Neural cell (in vitro differentiated cells): ENCODE data around the gene PRDM15.

Experiments
- EP300 ChIP-seq: fragments of 450-650 bp; conservative IDR thresholded peaks from 2 replicates; pipeline ENCODE4 v1.6.1; 2014; ENCODE audit warnings: antibody characterized with exemption, mild to moderate bottlenecking, moderate library complexity; ENCODE audit not compliant: poor library complexity, severe bottlenecking
- EZH2 ChIP-seq: fragments of 200-600, 300-800 bp; shearing (Covaris generic), sonication (generic); IDR thresholded peaks from 2 replicates; pipeline ENCODE4 v1.6.1; 2014; ENCODE audit warnings: antibody characterized with exemption, low read length, borderline replicate concordance, mild to moderate bottlenecking; ENCODE audit not compliant: insufficient read depth, poor library complexity, severe bottlenecking
- MXI1 ChIP-seq: fragments of 450-650 bp; conservative IDR thresholded peaks from 2 replicates; pipeline ENCODE4 v1.6.1; 2014; ENCODE audit warnings: antibody characterized with exemption, mild to moderate bottlenecking; ENCODE audit not compliant: poor library complexity, severe bottlenecking
- POLR2AphosphoS5 ChIP-seq: IDR thresholded peaks from 2 replicates; pipeline ENCODE4 v1.6.1; 2012
- RAD21 ChIP-seq: fragments of 450-650 bp; conservative IDR thresholded peaks from 2 replicates; pipeline ENCODE4 v1.6.1; 2014; ENCODE audit warnings: antibody characterized with exemption, mild to moderate bottlenecking, moderate library complexity
- SMC3 ChIP-seq: fragments of 450-650 bp; conservative IDR thresholded peaks from 2 replicates; pipeline ENCODE4 v1.6.1; 2014; ENCODE audit warnings: antibody characterized with exemption, mild to moderate bottlenecking, moderate library complexity; ENCODE audit not compliant: poor library complexity
- TAF1 ChIP-seq: IDR thresholded peaks from 2 replicates; pipeline ENCODE4 v1.6.1; 2012; ENCODE audit warnings: low read depth
- TF ChIP-seq, protein P1 (sequence below): fragments of 450-650 bp; IDR thresholded peaks from 2 replicates; pipeline ENCODE4 v1.5.1; 2014; ENCODE audit warnings: antibody characterized with exemption, mild to moderate bottlenecking, moderate library complexity; ENCODE audit not compliant: poor library complexity, severe bottlenecking
- TF ChIP-seq, protein P2 (sequence below): IDR thresholded peaks from 2 replicates; pipeline ENCODE4 v1.6.1; 2012; ENCODE audit warnings: borderline replicate concordance

DNA sequence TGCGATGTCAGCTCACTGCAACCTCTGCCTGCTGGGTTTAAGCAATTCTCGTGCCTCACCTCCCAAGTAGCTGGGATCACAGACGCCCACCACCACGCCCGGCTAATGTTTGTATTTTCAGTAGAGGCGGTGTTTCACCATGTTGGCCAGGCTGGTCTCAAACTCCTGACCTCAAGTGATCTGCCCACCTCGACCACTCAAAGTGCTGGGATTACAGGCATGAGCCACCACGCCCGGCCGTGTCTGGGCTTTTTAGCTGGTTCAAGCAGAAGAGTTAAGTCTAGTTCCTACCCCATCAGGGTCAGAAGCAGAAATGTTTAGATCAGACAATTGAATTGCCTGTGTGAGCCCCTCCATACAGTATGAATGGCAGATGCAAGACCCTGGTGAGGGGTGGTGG, 84.5 kb downstream of the PRDM15 start:
- TF ChIP-seq, protein P1, sequence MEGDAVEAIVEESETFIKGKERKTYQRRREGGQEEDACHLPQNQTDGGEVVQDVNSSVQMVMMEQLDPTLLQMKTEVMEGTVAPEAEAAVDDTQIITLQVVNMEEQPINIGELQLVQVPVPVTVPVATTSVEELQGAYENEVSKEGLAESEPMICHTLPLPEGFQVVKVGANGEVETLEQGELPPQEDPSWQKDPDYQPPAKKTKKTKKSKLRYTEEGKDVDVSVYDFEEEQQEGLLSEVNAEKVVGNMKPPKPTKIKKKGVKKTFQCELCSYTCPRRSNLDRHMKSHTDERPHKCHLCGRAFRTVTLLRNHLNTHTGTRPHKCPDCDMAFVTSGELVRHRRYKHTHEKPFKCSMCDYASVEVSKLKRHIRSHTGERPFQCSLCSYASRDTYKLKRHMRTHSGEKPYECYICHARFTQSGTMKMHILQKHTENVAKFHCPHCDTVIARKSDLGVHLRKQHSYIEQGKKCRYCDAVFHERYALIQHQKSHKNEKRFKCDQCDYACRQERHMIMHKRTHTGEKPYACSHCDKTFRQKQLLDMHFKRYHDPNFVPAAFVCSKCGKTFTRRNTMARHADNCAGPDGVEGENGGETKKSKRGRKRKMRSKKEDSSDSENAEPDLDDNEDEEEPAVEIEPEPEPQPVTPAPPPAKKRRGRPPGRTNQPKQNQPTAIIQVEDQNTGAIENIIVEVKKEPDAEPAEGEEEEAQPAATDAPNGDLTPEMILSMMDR = no peak
- TF ChIP-seq, protein P2, sequence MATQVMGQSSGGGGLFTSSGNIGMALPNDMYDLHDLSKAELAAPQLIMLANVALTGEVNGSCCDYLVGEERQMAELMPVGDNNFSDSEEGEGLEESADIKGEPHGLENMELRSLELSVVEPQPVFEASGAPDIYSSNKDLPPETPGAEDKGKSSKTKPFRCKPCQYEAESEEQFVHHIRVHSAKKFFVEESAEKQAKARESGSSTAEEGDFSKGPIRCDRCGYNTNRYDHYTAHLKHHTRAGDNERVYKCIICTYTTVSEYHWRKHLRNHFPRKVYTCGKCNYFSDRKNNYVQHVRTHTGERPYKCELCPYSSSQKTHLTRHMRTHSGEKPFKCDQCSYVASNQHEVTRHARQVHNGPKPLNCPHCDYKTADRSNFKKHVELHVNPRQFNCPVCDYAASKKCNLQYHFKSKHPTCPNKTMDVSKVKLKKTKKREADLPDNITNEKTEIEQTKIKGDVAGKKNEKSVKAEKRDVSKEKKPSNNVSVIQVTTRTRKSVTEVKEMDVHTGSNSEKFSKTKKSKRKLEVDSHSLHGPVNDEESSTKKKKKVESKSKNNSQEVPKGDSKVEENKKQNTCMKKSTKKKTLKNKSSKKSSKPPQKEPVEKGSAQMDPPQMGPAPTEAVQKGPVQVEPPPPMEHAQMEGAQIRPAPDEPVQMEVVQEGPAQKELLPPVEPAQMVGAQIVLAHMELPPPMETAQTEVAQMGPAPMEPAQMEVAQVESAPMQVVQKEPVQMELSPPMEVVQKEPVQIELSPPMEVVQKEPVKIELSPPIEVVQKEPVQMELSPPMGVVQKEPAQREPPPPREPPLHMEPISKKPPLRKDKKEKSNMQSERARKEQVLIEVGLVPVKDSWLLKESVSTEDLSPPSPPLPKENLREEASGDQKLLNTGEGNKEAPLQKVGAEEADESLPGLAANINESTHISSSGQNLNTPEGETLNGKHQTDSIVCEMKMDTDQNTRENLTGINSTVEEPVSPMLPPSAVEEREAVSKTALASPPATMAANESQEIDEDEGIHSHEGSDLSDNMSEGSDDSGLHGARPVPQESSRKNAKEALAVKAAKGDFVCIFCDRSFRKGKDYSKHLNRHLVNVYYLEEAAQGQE = no peak
- no peak for TF ChIP-seq POLR2AphosphoS5
- no peak for TF ChIP-seq TAF1
- TF ChIP-seq EZH2 = no peak
- TF ChIP-seq RAD21 = no peak
- TF ChIP-seq EP300 = no peak
- TF ChIP-seq SMC3 = no peak
- TF ChIP-seq MXI1 = no peak
